Astrocyte (in vitro differentiated cells and primary cell): Measurements from ENCODE around the gene KREMEN1. TPM values are rescaled to one million over a fixed set of nuclear protein-coding genes. Genes with fewer than 3 reads are reported as not detected.
"Not testable (repeated sequence)": the region's sequence is repeated elsewhere in the genome, so short reads cannot be mapped to it uniquely, and the experiment has no call there.

Source experiments
- DNase-seq: peaks from one replicate; pipeline ENCODE4 v3.0.0-alpha.2; 2010; ENCODE audit warnings: low read depth
- FAIRE-seq: peaks from 2 replicates; lab custom pipeline; 2011; peaks lifted over from hg19 to GRCh38; lab: Jason Lieb, UNC
- H2AFZ ChIP-seq: 2 replicates; pipeline ENCODE4 v1.6.0; 2012; ENCODE audit warnings: low read depth, low read length, inconsistent platforms
- H3K27ac ChIP-seq: 2 replicates; pipeline ENCODE4 v1.5.1; 2011; ENCODE audit warnings: low read depth, low read length, inconsistent platforms
- H3K27me3 ChIP-seq: 2 replicates; pipeline ENCODE4 v1.6.0; 2011; ENCODE audit warnings: low read length, inconsistent platforms; ENCODE audit not compliant: insufficient read depth
- H3K36me3 ChIP-seq: 2 replicates; pipeline ENCODE4 v1.5.1; 2011; ENCODE audit warnings: low read length, inconsistent platforms; ENCODE audit not compliant: insufficient read depth
- H3K4me1 ChIP-seq: 2 replicates; pipeline ENCODE4 v1.5.1; 2011; ENCODE audit warnings: low read length, inconsistent platforms; ENCODE audit not compliant: insufficient read depth
- H3K4me2 ChIP-seq: 2 replicates; pipeline ENCODE4 v1.6.0; 2012; ENCODE audit warnings: low read length, inconsistent platforms
- H3K4me3 ChIP-seq: 2 replicates; pipeline ENCODE4 v1.5.1; 2011; ENCODE audit warnings: low read depth, mild to moderate bottlenecking, low read length, inconsistent platforms; ENCODE audit not compliant: insufficient read depth
- H3K79me2 ChIP-seq: 2 replicates; pipeline ENCODE4 v1.6.0; 2012; ENCODE audit warnings: mild to moderate bottlenecking, low read length, inconsistent platforms; ENCODE audit not compliant: insufficient read depth
- H3K9ac ChIP-seq: 2 replicates; pipeline ENCODE4 v1.6.0; 2012; ENCODE audit warnings: mild to moderate bottlenecking, low read length, inconsistent platforms
- H3K9me3 ChIP-seq: 2 replicates; pipeline ENCODE4 v1.5.1; 2012; ENCODE audit warnings: low read depth, mild to moderate bottlenecking, low read length, inconsistent platforms; ENCODE audit not compliant: insufficient read depth
- H4K20me1 ChIP-seq: 2 replicates; pipeline ENCODE4 v1.6.0; 2012; ENCODE audit warnings: low read length, inconsistent platforms; ENCODE audit not compliant: insufficient read depth
- H3K27ac Mint-ChIP-seq: one replicate; pipeline ENCODE4 v1.8.0; 2021; ENCODE audit warnings: mild to moderate bottlenecking, mixed read lengths; ENCODE audit not compliant: unreplicated experiment
- H3K27me3 Mint-ChIP-seq: one replicate; pipeline ENCODE4 v1.8.0; 2021; ENCODE audit warnings: low read depth, mixed read lengths; ENCODE audit not compliant: unreplicated experiment
- H3K36me3 Mint-ChIP-seq: one replicate; pipeline ENCODE4 v1.8.0; 2021; ENCODE audit warnings: low read depth, mixed read lengths; ENCODE audit not compliant: unreplicated experiment
- H3K4me1 Mint-ChIP-seq: one replicate; pipeline ENCODE4 v1.8.0; 2021; ENCODE audit warnings: low read depth, mixed read lengths; ENCODE audit not compliant: unreplicated experiment
- H3K4me3 Mint-ChIP-seq: one replicate; pipeline ENCODE4 v1.8.0; 2021; ENCODE audit warnings: mild to moderate bottlenecking, moderate library complexity, mixed read lengths; ENCODE audit not compliant: unreplicated experiment
- H3K9me3 Mint-ChIP-seq: one replicate; pipeline ENCODE4 v1.8.0; 2021; ENCODE audit warnings: mild to moderate bottlenecking, mixed read lengths; ENCODE audit not compliant: unreplicated experiment
- EZH2 ChIP-seq: IDR thresholded peaks from 2 replicates; pipeline ENCODE4 v1.6.1; 2012; ENCODE audit warnings: mild to moderate bottlenecking, low read length, inconsistent platforms; ENCODE audit not compliant: insufficient read depth
- total RNA-seq: library from RNA; stranded (reverse); gene quantifications from 2 replicates; pipeline ENCODE4 v1.2.1, GENCODE V29; 2021
- TF ChIP-seq, protein P1 (sequence below): IDR thresholded peaks from 2 replicates; pipeline ENCODE4 v1.5.1; 2011; ENCODE audit warnings: low read depth, mild to moderate bottlenecking, inconsistent platforms, low read length, moderate library complexity; ENCODE audit not compliant: insufficient read depth

The KREMEN1 gene
- total RNA-seq, 1 donor from 2014 or later: 3.3 TPM

DNA sequence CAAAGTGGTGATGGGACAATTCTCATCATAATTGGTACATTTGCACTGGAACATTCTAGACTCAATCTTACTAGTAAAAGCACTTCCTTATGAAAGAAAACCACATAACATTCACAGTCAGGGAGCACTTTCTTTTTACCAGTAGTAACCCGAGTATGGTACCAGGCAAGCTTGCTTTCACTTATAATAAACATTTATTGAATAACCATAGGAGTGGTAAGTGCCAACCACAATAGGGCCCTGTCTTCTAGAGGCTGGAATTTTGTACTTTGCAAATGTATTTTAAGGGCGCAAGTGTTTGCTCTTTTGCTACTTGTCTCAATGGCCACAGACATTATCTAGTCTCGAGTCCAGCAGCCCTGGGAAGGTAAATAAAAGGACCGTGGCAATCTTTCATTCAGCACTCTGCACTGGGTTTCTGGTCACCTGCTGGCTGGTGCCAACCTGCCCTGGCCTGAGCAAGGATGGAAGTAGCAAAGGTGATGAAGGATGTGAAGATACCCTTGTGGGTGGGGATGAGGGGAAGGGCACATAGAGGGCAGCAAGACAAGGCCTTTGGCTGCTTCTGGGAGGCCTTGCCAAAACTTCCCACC, 35.4 kb upstream of the KREMEN1 start:
- H3K36me3 ChIP-seq: no peaks in the 10 kb centered on the region
- no peak overlapping the region for H3K27ac ChIP-seq
- H3K4me1 ChIP-seq: peaks cover 22% of the 10 kb centered on the region
- no peak overlapping the region for H2AFZ ChIP-seq
- no peak overlapping the region for H3K4me2 ChIP-seq
- FAIRE-seq (no peak), DNase-seq (no peak)
- no peak overlapping the region for H3K4me3 ChIP-seq
- no peaks in the 10 kb centered on the region for H3K9me3 ChIP-seq
- Mint-ChIP-seq H3K36me3 (no peaks in the 10 kb centered on the region), H3K4me3 (no peak overlapping the region), H3K9me3 (no peaks in the 10 kb centered on the region), H3K4me1 (peaks cover 19% of the 10 kb centered on the region), H3K27me3 (no peaks in the 10 kb centered on the region), H3K27ac (no peak overlapping the region)
- TF ChIP-seq, protein P1, sequence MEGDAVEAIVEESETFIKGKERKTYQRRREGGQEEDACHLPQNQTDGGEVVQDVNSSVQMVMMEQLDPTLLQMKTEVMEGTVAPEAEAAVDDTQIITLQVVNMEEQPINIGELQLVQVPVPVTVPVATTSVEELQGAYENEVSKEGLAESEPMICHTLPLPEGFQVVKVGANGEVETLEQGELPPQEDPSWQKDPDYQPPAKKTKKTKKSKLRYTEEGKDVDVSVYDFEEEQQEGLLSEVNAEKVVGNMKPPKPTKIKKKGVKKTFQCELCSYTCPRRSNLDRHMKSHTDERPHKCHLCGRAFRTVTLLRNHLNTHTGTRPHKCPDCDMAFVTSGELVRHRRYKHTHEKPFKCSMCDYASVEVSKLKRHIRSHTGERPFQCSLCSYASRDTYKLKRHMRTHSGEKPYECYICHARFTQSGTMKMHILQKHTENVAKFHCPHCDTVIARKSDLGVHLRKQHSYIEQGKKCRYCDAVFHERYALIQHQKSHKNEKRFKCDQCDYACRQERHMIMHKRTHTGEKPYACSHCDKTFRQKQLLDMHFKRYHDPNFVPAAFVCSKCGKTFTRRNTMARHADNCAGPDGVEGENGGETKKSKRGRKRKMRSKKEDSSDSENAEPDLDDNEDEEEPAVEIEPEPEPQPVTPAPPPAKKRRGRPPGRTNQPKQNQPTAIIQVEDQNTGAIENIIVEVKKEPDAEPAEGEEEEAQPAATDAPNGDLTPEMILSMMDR: no peak
- TF ChIP-seq EZH2: no peak
- no peaks in the 10 kb centered on the region for H3K79me2 ChIP-seq
- no peaks in the 10 kb centered on the region for H3K27me3 ChIP-seq
- no peak overlapping the region for H3K9ac ChIP-seq
- no peaks in the 10 kb centered on the region for H4K20me1 ChIP-seq

DNA sequence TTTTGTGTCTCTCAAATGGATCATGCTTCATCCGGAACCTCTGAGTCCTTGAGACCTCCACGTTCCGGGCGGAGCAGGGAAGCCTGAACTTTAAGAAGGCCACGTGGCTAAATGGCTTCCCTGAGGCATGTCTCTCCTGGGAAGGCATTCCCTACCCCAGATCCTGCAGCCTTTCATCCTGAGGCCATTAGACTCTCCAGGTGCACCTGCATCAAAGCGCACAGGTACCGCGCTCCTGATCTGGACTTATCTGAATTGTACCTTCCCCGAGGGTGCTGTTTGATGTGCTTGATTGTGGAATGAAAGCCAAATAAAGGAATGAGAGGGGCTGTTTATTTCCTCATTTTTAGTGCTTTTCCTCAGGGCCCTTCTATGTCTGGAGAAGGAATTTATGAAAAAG, 33.7 kb upstream of the KREMEN1 start:
- Histone ChIP-seq H3K79me2 (no peaks in the 10 kb centered on the region), H3K9ac (no peak overlapping the region), H3K27me3 (no peaks in the 10 kb centered on the region), H2AFZ (no peak overlapping the region), H3K4me2 (no peak overlapping the region), H3K9me3 (no peaks in the 10 kb centered on the region), H3K36me3 (no peaks in the 10 kb centered on the region), H4K20me1 (no peaks in the 10 kb centered on the region), H3K27ac (no peak overlapping the region), H3K4me3 (no peak overlapping the region), H3K4me1 (peaks cover 27% of the 10 kb centered on the region)
- Mint-ChIP-seq H3K4me1 (peaks cover 21% of the 10 kb centered on the region), H3K27me3 (no peaks in the 10 kb centered on the region), H3K4me3 (no peak overlapping the region), H3K27ac (no peak overlapping the region), H3K36me3 (no peaks in the 10 kb centered on the region), H3K9me3 (no peaks in the 10 kb centered on the region)
- DNase-seq (no peak), FAIRE-seq (no peak)
- TF ChIP-seq EZH2: no peak
- TF ChIP-seq, protein P1: no peak

DNA sequence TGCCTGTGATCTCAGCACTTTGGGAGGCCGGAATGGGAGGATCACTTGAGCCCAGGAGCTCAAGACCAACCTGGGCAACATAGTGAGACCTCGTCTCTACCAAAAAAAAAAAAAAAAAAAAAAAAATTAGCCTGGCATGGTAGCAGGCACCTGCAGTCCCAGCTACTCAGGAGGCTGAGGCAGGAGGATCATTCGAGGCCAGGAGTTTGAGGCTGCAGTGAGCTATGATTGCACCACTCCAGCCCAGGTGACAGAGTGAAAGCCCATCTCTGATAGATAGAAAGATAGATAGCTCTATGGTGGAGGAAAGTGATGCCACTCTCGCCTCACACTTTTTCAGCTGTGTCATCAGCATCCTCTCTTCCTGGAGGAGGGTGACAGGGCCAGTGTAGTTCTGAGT, 33.2 kb upstream of the KREMEN1 start:
- H3K27me3 ChIP-seq, H3K4me3 ChIP-seq, DNase-seq, H3K79me2 ChIP-seq, H3K27ac Mint-ChIP-seq, H3K36me3 ChIP-seq, H3K9me3 Mint-ChIP-seq, H3K27me3 Mint-ChIP-seq, H3K36me3 Mint-ChIP-seq, H3K4me2 ChIP-seq, H3K9me3 ChIP-seq, H3K4me3 Mint-ChIP-seq, H4K20me1 ChIP-seq, FAIRE-seq, H2AFZ ChIP-seq, H3K27ac ChIP-seq, H3K9ac ChIP-seq: not testable (repeated sequence)
- H3K4me1 Mint-ChIP-seq: peaks cover 26% of the 10 kb centered on the region
- H3K4me1 ChIP-seq: peaks cover 33% of the 10 kb centered on the region
